GM08714 (cell line): ENCODE results near the gene LTBP1.

Source experiments
- H3K4me3 ChIP-seq: fragments of 200-500 bp; sonication (Bioruptor generic); 2 replicates; pipeline ENCODE4 v1.5.1; 2014; ENCODE audit warnings: mild to moderate bottlenecking, low read length, inconsistent platforms
- ZNF274 ChIP-seq: IDR thresholded peaks from 2 replicates; pipeline ENCODE4 v1.6.1; 2012; ENCODE audit warnings: mild to moderate bottlenecking, low read depth, low read length

Gene LTBP1

DNA sequence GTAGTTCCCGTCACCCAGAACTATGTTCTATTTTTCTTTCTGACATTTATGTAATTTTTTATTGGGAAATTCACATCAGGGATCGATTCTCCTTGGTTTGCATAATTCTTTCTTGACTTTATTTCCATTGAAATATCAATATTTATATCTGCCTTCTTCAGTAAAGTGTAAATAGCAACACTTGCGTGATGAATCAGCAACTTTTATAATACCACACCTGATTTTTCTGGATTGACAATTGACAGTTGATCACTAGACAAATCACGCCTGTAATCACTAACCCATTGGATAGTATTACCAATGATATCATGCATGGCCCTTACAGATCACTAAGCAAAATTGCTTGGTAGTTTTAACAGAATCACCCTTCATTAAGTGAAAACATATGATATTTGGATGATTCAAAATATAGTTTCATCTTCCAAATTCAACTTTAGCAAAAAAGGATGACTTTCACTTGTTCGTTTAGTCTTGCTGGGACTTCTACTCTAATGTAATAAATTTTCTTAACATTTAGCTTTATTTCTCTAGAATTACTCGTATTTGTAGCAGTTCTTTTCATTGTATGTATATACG, 390.7 kb downstream of the LTBP1 start:
- H3K4me3 ChIP-seq, result no peak overlapping the region
- no peak for TF ChIP-seq ZNF274

GRCh38 chr2:33337981-33338380, 391.2 kb downstream of the LTBP1 start:
- H3K4me3 ChIP-seq, result no peak overlapping the region
- no peak for TF ChIP-seq ZNF274

- H3K4me3 ChIP-seq, result no peak overlapping the region
- TF ChIP-seq ZNF274, result no peak
Observed at GRCh38 chr2:33339269-33339668, 392.5 kb downstream of the LTBP1 start.

GRCh38 chr2:33340280-33340679, 393.5 kb downstream of the LTBP1 start:
- no peak overlapping the region for H3K4me3 ChIP-seq
- TF ChIP-seq ZNF274, result no peak

- H3K4me3 ChIP-seq, result no peak overlapping the region
- TF ChIP-seq ZNF274, result no peak
Observed at GRCh38 chr2:33342171-33342570, 395.4 kb downstream of the LTBP1 start.

GRCh38 chr2:33342705-33343104, 396.0 kb downstream of the LTBP1 start:
- no peak overlapping the region for H3K4me3 ChIP-seq
- no peak for TF ChIP-seq ZNF274

GRCh38 chr2:33343387-33343895, 396.7 kb downstream of the LTBP1 start:
- no peak overlapping the region for H3K4me3 ChIP-seq
- TF ChIP-seq ZNF274, result no peak

DNA sequence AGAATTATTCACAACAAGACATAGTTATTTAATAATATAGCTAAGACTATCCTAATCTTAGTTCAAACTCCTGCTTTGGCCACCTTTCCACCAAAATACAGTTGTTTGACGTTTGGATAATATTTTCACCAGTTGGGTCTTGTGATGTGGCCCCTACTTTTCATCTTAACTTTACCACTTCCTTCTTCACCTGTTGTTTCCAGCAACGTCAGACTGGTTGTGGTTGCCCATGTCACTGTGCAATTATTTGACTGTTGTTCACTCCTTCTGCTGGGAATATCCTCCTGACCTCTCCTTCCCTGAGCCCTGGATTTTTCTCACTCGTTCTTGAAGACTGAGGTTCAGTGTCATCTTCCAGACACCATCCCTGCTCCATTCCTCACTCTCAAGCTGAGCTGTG, 397.5 kb downstream of the LTBP1 start:
- no peak overlapping the region for H3K4me3 ChIP-seq
- no peak for TF ChIP-seq ZNF274

GRCh38 chr2:33347856-33348255, 401.1 kb downstream of the LTBP1 start:
- no peak overlapping the region for H3K4me3 ChIP-seq
- no peak for TF ChIP-seq ZNF274

- H3K4me3 ChIP-seq, result no peak overlapping the region
- TF ChIP-seq ZNF274, result no peak
Observed at GRCh38 chr2:33350632-33351031, 403.9 kb downstream of the LTBP1 start.

- TF ChIP-seq ZNF274, result no peak
- no peak overlapping the region for H3K4me3 ChIP-seq
Observed at GRCh38 chr2:33351781-33352180, 405.0 kb downstream of the LTBP1 start.

DNA sequence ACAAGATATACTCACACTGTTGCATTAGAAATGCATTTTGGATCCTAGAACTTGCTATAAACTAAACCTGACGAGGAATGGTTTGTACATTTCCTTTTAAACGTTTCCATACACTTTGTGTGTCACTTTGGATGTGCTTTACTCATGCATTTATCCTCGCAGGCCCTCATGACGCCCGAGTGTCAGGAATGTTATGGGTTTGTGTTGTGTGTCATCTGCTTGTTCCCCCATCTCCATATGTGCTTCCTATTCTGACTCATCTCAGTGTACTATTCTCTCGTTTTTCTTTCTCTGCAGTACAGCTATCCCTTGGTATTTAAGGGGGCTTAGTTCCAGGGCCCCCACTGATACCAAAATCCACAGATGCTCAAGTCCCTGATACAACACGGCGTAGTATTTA, 408.2 kb downstream of the LTBP1 start:
- no peak overlapping the region for H3K4me3 ChIP-seq
- TF ChIP-seq ZNF274, result no peak

DNA sequence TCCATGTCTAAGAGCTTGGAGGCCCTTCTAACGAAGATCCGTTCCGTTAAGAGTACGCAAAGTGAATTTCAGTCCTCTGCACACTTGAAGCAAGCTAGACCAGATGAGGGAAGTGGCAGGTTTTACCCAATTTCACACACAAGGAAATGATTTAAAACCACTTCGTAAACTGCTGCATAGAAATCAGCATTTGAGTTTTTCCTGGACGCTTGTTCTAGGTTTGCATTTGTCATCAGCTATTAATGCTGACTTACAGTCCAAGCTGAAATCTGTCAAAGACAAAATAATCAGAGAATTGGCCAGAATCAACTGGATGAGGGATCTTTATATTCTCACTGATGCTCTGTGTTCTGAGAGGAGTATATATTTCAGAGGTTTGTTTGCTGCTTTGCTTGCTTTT, 412.1 kb downstream of the LTBP1 start:
- no peak for TF ChIP-seq ZNF274

GRCh38 chr2:33363325-33364298, 416.9 kb downstream of the LTBP1 start:
- no peak overlapping the region for H3K4me3 ChIP-seq
- TF ChIP-seq ZNF274, result no peak

More for the DNA sequence above, 412.1 kb downstream of the LTBP1 start:
- no peak overlapping the region for H3K4me3 ChIP-seq
